GM18858 (cell line): ENCODE results near the gene CMTM8.

Experiments used
- ATAC-seq: cut with Tn5 transposase; IDR thresholded peaks from one replicate; pipeline ENCODE4 v1.9.1; 2021; ENCODE audit not compliant: unreplicated experiment

The CMTM8 gene

DNA sequence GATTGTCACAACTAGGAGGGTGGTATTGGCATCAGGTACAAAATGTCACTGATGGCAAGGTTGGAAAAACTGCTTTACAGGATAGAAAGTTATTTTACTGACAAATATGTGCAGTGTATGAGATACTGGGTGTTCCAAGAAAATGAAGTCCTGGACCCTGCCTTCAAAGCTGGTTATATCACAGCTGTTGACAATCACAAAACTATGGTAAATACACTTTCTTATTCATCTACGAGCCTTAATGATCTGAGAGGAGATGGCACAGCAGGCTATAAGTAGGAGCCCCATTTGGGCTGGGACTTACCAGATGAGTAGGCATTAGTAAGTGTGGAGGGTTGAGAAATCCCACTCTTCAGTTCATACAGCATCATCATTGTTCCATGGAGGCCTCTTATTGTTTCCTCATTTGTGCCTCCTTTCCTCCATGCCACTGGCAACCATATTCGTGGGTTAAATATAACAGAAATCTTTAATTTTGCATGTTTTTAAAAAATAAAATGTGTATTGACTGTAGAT lies 66.9 kb downstream of the CMTM8 start:
- no peak for ATAC-seq

DNA sequence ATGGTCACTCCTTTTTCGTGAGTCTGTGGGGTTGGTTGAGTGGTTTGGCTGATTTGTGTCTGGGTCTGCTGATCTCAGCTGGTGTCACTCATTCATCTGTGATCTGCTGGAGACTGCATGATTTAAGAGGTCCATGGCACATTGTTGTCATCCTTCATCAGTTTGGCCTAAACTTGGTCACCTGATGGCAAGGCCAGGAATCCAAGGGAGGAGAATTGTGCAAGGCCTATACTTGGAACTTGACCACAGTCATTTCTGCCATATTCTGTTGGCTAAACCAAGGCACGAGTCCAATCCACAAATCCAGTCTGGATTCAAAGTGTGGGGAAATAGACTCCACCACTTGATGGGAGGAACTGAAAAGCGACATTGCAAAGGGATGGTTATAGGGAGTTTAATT lies 67.6 kb downstream of the CMTM8 start:
- no peak for ATAC-seq

DNA sequence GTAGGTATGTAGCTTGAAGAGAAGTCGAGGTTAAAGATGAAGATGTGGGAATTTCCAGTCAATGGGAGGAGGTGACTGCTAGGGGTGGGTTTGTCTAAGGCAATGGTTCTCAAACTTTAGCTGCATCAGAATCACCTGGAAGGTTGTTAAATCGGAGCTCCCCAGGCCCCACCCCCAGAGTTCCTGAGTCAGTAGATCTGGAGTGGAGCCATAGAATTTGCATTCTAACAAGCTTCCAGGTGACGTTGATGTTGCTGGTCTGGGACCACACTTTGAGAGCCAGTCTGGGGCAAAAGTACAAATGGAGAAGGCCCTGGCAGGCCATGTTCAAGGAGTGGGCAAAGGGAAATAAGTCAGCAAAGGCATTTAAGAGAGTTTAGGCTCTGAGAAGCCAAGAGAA lies 69.1 kb downstream of the CMTM8 start:
- no peak for ATAC-seq

DNA sequence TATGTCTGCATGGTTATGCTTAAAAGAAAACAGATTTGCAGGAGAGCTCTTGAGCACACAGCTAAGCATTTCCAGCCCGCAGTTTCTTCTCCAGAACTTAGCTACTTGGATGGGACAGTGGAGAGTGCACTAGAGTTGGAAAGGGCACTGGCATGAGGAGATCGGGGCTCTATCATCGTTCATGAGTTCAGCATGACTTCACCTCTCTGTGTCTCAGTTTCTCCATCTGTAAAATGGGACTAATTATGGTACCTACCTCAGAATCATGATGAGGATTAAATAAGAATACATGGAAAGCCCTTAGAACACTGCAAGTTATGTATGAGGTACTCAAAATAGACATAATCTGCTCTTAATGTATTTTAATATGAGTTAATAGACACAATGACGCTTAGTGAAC lies 69.9 kb downstream of the CMTM8 start:
- no peak for ATAC-seq

DNA sequence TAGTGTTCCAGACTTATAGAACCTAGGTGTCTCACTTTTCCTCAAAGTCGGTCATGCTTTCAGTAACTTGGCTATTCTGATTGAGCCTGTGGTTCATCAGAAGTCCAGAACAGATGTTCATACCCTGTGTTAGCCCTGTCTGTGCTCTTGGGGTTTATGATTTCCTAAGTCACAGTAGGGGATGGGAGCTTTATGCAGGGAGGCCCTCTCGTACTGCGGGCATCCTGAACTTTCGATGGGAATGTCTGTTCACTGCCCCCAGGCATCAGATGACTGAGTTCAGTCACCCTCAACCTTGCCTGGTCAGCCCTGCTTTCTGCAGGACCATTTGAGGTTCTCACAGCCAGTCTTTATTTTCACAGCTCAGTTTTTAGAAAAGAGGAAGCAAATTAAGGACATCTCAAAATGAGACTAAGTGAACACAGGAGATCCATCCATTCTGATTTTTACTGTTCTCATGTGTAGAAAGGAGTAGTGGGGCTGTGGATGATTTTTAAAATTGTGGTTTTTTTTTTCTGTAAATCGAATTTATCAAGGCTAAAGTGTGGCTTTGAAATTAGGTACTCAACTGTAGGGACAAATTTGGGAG lies 71.3 kb downstream of the CMTM8 start:
- ATAC-seq = peak; percentile 74

DNA sequence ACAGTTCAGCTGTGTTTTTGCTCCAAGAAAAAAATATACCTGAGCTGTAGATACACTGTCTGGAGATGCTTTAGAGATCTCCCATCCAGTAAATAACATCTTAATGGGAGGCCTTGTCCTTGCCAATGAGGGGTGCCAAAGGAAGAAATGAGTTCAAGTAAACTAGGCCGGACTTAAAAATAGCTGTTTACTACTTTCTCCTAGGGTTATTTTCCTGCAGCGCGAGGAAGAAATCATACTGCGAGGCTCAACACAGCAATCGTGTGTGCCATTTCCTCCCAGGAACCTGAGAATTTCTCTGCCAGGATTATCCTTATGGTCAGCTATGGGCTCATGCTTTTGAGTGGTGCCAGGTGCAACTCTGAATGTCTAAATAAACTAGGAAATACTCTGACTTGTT lies 71.9 kb downstream of the CMTM8 start:
- ATAC-seq = no peak

DNA sequence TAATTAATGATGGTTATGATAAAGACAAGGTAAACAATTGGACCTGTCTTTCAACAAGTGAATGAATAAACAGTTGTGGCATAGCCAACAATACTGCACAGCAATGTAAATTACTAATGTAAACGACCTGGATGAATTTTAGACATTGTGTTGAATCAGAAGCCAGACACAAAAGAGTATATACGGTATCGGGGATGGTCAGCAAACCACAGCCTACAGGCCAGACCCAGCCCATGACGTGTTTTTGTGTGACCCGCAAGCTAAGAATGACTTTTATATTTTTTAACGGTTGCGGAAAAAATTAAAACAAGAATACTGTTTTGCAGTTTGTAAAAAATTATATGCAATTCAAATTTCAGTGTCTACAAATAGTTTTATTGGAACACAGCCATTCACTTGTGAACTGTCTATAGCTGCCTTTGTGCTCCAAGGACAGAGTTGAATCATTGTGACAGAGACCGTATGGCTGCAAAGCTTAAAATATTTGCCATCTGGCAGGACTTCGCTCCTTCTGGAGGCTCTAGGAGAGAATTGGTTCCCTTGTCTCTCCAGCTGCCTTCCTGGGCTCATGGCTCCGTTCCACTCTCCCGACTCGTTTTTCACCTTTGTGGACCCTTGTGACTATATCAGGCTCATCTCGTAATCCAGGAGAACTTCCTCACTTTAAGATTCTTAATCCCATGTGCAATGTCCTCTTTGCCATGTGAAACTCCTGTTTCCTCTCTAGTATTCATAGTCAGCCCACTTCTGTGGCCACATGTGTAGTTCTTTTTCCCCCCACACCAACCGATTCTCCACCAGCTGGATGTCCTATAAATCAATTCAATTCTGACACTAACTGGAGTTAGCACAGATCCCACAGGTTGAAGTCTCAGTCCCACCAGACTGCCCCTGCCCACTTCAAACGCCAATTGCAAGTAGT lies 72.7 kb downstream of the CMTM8 start:
- no peak for ATAC-seq

DNA sequence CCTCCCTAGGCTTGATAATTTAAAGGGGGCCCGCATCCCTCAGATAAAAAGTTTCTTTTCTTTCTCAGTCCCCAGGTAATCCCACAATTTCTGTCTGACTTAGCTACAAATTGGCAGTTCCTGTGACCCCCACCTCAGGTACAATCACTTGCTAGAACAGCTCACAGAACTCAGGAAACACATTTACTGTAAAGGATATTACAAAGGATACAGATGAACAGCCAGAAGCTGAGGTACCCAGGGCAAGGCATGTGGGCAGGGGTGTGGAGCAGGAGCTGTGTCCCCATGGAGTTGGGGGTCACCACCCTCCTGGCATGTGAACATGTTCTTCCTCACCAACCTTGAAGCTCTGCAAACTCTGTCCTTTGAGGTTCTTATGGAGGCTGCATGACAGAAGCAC lies 73.8 kb downstream of the CMTM8 start:
- ATAC-seq = no peak

DNA sequence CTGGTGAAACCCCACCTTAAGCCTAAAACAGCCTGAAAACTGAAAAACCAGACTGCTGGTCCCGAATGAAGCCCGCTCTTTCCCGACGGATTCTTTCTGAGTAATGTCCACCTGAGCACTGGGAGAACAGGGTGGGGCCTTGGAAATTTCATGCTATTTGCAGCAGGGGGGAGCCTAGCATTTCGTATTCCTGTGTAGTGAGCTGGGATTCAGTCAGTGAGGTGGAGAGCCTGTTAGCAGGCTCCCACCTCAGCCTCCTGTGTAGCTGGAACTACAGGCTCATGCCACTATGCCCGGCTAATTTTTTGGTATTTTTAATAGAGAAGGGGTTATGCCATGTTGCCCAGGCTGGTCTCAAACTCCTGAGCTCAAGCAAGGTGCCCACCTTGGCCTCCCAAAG lies 74.7 kb downstream of the CMTM8 start:
- ATAC-seq = no peak

DNA sequence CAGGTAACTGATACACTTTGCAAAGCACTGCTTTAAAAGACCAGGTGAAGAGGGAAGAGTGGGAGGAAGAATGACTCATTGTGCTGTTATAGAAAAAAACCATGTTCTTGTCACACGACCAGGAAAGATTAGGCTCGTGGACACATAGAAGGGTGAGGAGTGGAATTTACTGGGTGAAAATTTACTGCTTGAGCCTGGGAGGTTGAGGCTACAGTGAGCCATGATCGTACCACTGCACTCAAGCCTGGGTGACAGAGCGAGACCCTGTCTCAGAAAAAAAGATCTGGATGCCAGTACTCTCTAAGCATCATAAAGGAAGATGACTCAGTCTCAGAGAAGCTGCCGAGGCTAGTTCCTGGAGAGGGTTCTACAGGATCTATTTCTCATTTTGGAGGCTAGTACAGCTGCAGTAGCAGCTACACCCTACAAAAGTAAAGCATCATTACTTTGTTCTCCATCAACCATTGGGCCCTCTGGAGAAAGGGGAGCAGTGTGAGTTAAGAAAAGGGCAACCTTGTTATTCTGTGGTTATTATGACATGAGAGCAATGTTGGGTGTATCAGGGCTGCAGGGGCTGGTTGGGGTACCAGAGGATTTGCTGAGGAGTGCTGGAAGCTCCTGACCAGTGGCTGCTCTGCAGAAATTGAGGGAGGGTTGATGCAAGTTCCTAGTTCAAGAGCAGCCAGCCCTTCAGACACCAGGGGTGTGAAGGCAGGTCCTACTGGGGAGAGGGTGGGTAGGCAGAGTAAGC lies 75.4 kb downstream of the CMTM8 start:
- ATAC-seq = no peak

DNA sequence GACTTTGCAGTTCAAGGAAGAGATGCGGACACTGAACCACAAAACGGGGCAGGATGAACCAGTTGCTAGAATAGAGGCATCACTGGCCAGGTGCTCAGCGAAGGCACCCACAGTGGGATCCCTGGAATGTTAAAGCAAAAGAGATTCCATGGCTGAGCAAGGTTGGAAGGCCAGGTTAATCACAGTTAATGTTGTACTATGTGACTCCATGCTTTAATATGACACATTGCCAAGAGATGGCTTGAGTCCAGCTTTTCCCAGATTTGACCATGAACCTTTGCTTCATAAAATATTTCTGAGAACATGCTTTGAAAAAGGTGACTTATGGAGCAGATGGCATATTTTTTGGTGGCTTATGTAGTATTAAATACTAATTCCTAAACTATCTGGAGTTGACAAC lies 77.0 kb downstream of the CMTM8 start:
- no peak for ATAC-seq

DNA sequence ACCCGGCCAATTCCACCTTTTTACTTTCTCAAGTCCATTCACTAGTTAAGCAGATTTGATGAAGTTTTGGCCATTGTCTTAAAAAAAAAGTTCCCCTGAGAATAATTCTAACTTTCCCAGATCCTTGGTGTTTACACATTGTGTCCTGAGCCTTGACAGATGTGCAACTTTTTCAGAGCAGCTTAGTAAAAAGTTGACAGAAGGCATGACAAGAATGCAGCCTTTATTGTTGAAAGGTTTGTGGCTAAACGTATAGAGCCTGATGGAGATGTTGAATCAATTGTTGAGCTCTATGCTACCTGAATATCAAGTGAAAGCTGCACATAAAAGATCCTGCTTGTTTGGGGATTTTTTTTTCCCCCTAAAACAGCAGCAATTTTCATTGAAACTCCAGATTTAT lies 77.8 kb downstream of the CMTM8 start:
- ATAC-seq = no peak

DNA sequence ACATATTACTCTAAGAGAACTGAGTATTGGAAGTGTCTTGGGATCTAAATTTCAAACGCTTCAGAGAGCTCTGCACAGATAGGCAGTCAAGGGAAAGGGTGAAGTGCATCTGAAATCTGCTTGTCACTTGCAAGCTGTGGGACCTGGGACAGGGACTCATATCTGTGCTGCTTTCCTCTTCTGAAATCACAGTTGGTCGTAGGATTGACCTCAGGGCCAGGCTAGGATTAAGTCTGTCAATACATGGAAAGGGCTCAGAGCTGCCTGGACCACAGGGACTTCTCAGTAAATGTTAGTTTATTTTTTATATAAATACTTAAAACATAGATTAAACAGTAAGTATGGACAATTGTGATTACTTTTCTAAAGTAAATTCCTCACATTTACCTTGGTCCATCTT lies 78.5 kb downstream of the CMTM8 start:
- ATAC-seq = no peak

DNA sequence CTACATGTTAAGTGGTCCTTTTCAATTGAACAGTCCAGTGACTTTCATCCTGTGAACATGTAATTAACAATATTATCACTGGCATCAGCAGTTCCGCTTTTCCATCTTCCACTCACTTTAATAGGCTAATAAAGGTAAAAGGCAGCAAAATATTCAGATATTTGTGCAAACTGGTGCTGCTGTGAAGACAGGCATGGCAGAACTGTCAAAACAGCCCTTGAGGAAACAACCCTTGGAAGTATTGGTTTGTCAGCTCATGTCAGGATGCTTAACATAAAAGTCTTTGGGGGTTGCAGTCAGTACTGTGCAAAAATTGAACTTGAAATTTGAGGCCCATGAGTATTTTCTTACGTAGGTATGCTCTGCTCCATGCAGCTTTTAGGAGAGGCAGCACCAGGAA lies 81.1 kb downstream of the CMTM8 start:
- no peak for ATAC-seq

DNA sequence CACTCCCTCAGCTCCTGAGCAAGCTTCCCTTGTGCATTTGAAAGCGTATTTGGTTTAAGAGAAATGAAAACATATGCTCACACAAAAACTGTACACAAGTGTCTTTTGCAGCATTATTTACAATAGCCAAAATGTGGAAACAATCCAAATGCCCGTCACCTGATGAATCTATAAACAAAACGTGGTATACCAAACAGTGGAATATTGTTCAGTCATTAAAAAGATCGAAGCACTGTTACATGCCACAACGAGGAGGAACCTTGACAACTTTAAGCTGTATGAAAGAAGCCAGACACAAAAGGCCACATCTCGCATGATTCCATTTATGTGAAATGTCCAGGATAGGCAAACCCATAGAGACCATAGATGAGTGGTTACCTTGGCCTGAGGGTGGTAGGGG lies 81.6 kb downstream of the CMTM8 start:
- no peak for ATAC-seq

DNA sequence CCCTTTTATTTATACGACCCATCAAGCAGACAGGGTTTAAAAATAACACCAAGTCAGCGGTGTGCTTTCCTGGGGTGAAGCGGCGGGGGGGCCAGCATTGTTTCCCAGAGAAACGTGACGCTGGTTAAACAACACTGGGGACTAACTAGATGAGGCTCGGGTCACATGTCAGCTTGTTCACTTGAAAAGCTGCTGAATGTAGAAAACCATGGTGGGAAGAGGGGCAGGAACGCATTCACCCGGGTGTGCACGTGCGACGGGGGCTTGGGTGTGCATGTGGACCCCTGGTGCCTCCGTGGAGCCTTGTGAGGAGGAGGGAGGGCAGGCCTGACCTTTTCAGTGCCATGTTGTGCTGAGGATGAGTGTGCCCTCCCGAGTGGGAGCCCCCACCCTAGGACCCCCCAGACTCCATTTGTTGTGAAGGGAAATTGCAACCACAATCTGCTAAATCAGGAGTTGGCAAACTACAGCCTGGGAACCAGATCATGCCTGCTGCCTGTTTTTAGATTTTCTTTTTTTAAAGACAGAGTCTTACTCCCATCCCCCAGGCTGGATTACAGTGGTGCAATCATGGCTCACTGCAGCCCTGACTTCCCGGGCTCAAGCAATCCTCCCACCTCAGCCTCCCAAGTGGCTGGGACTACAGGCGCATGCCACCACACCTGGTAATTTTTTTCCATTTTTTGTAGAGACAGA lies 82.8 kb downstream of the CMTM8 start:
- no peak for ATAC-seq

DNA sequence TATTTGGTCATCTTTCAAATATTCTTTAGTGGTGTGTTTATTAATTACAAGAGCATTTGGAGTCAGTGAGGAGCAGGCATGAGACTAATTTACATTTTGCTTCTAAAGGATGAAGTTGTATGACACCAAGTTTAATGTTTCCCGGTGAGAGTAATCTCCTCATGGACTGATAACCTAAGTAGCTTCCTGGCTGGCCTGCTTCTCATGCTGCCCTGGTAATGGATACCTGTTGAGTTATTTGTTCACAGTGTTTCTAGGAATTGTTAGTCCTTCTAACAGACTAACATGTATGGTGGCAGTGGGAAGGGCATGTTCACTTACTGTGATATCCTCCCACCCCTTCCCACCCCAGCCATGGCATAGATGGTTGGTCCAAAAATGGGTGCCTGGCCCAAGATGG lies 83.8 kb downstream of the CMTM8 start:
- ATAC-seq = no peak

DNA sequence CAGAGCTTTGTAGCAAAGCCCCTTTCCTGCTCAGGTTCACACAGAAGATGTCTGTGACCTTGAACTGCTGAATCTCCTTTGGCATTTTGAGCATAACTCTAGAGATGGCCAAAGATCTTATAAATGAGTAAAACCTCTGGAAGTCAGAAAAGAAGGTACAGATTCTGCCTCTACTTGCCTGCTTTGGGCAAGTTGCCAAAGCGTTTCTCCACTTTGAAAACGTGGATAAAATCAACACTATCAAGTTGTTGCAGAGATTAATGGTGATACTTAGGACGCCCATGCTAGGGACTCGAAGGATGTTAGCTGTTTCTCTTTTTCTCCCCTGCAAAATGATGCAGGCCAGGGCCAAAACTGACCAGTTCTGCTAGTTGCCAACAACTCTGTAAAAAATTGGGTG lies 85.1 kb downstream of the CMTM8 start:
- no peak for ATAC-seq

DNA sequence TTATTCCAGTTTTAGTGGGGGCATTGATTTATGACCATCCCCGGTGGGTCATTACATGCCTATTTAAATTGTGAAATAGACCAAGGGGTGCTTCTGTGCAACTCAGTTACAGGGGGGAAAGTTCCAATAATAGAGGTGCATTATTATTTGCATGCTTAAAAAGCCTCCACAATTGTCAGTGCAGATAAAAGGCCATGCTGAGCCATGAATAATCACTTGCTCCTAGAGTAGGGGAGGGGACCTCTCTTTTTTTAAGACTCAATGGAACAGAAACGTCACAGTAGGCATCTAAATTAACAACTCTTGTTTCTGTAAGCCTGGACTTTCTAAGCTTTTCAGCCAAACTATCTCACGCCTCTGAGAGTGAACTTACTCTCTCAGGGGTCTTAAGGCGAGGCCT lies 86.7 kb downstream of the CMTM8 start:
- ATAC-seq = no peak

DNA sequence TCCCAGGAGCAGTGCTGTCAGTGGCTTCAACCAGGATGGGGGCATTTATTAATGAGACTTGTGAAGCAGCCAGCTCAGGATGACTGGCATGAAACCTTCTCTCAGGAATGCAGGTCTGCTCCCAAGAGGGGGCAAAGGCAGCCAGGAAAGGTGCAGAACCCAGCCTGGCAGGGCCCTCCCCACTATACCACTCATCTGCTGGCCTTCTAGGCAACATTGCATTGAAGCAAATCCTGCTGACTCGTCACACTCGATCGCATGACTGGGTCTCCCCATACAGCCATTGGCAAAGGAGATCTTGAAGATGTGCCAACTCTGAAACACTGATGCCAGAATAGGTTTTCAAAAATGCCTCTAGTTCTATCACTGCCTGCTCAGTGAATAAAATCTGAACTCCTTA lies 87.4 kb downstream of the CMTM8 start:
- ATAC-seq = no peak

DNA sequence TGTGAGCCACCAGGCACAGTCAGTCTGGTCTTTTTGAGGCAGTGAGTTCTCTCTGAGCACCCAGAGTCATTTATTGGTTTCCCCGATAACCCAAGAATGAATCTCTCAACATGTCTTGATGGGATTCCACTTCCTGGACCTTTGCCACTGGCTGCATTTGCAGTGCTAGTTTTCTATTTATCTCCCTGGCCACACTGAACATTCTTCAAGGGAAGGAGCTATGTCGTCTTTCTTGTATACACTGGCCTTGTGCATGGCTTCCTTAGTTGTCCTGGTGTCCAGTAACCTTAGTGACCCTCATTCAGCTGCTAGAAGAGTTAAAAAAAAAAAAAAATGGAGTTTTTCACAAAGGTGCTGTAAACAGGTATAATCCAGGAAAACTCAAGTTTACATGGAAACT lies 88.3 kb downstream of the CMTM8 start:
- no peak for ATAC-seq
